CD4-positive, alpha-beta T cell treated with Interleukin-12 subunit alpha and Interleukin-12 subunit beta, for 1 hour (primary cell): ENCODE measurements around the gene LAD1.

Experiments used
- DNase-seq: peaks from one replicate; pipeline ENCODE4 v3.0.0-alpha.2; 2020

LAD1 gene

GRCh38 chr1:201399018-201399351, at the start of gene LAD1:
LAD1 (minus strand) TSS chr1:201399324; CDS start chr1:201399306, 18 bp downstream.
- DNase-seq, result no peak

- peak; percentile 55 for DNase-seq
These were observed 49.1 kb upstream of the LAD1 start for GRCh38 chr1:201447903-201448871.

- no peak for DNase-seq
These were observed 46.2 kb upstream of the LAD1 start for GRCh38 chr1:201445310-201445709.

GRCh38 chr1:201444792-201445191, 45.7 kb upstream of the LAD1 start:
- DNase-seq, result no peak

GRCh38 chr1:201443747-201444146, 44.6 kb upstream of the LAD1 start:
- no peak for DNase-seq

GRCh38 chr1:201436969-201437368, 37.8 kb upstream of the LAD1 start:
- no peak for DNase-seq

GRCh38 chr1:201436393-201436792, 37.3 kb upstream of the LAD1 start:
- no peak for DNase-seq

- DNase-seq, result no peak
These were observed 35.1 kb upstream of the LAD1 start for GRCh38 chr1:201434266-201434665.

GRCh38 chr1:201433609-201434008, 34.5 kb upstream of the LAD1 start:
- DNase-seq, result no peak

GRCh38 chr1:201430776-201431175, 31.7 kb upstream of the LAD1 start:
- no peak for DNase-seq

- no peak for DNase-seq
These were observed 30.8 kb upstream of the LAD1 start for GRCh38 chr1:201429736-201430501.

- DNase-seq, result no peak
These were observed 28.8 kb upstream of the LAD1 start for GRCh38 chr1:201427963-201428362.

GRCh38 chr1:201426479-201427310, 27.6 kb upstream of the LAD1 start:
- no peak for DNase-seq

GRCh38 chr1:201424146-201424545, 25.0 kb upstream of the LAD1 start:
- no peak for DNase-seq

- no peak for DNase-seq
These were observed 24.5 kb upstream of the LAD1 start for GRCh38 chr1:201423655-201424054.

GRCh38 chr1:201422436-201423030, 23.4 kb upstream of the LAD1 start:
- DNase-seq, result no peak

- DNase-seq, result no peak
These were observed 22.9 kb upstream of the LAD1 start for GRCh38 chr1:201422026-201422425.

- DNase-seq, result no peak
These were observed 21.9 kb upstream of the LAD1 start for GRCh38 chr1:201421041-201421440.

GRCh38 chr1:201420608-201421002, 21.5 kb upstream of the LAD1 start:
- no peak for DNase-seq

- no peak for DNase-seq
These were observed 20.9 kb upstream of the LAD1 start for GRCh38 chr1:201419746-201420607.

- no peak for DNase-seq
These were observed 20.1 kb upstream of the LAD1 start for GRCh38 chr1:201419256-201419655.

- no peak for DNase-seq
These were observed 19.3 kb upstream of the LAD1 start for GRCh38 chr1:201418461-201418860.
